OCI-LY7 (cell line): ENCODE data around the gene EIF4G2.

Source experiments
- EZH2phosphoT487 ChIP-seq: fragments of 200-600 bp; sonication (generic); IDR thresholded peaks from 2 replicates; pipeline ENCODE4 v1.6.1; 2018; ENCODE audit warnings: low read depth, borderline replicate concordance, mild to moderate bottlenecking, mixed run types, antibody characterized with exemption, low read length, moderate library complexity, mixed read lengths
- TF ChIP-seq, protein P1 (sequence below): fragments of 200-600 bp; sonication (generic); conservative IDR thresholded peaks from 2 replicates; pipeline ENCODE4 v1.5.1; 2014; ENCODE audit warnings: mild to moderate bottlenecking, antibody characterized with exemption, low read length, moderate library complexity, mixed read lengths

- TF ChIP-seq, protein P1, sequence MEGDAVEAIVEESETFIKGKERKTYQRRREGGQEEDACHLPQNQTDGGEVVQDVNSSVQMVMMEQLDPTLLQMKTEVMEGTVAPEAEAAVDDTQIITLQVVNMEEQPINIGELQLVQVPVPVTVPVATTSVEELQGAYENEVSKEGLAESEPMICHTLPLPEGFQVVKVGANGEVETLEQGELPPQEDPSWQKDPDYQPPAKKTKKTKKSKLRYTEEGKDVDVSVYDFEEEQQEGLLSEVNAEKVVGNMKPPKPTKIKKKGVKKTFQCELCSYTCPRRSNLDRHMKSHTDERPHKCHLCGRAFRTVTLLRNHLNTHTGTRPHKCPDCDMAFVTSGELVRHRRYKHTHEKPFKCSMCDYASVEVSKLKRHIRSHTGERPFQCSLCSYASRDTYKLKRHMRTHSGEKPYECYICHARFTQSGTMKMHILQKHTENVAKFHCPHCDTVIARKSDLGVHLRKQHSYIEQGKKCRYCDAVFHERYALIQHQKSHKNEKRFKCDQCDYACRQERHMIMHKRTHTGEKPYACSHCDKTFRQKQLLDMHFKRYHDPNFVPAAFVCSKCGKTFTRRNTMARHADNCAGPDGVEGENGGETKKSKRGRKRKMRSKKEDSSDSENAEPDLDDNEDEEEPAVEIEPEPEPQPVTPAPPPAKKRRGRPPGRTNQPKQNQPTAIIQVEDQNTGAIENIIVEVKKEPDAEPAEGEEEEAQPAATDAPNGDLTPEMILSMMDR: no peak
- TF ChIP-seq EZH2phosphoT487: no peak
Observed at GRCh38 chr11:10844356-10844755, 35.6 kb upstream of the EIF4G2 start.
